Glomerular endothelial cell (primary cell): Measurements from ENCODE around the gene GPR37L1. TPM values are rescaled to one million over a fixed set of nuclear protein-coding genes. Genes with fewer than 3 reads are reported as not detected.

Source experiments
- DNase-seq: peaks from one replicate; pipeline ENCODE4 v3.0.0-alpha.2; 2011; ENCODE audit warnings: low read depth, low spot score; ENCODE audit errors: extremely low read depth
- total RNA-seq: library from RNA; depleted of rRNA; stranded (reverse); fragments of >200 nt; gene quantifications from 2 replicates; pipeline ENCODE4 v1.2.3, GENCODE V29; 2015

GPR37L1 gene, protein sequence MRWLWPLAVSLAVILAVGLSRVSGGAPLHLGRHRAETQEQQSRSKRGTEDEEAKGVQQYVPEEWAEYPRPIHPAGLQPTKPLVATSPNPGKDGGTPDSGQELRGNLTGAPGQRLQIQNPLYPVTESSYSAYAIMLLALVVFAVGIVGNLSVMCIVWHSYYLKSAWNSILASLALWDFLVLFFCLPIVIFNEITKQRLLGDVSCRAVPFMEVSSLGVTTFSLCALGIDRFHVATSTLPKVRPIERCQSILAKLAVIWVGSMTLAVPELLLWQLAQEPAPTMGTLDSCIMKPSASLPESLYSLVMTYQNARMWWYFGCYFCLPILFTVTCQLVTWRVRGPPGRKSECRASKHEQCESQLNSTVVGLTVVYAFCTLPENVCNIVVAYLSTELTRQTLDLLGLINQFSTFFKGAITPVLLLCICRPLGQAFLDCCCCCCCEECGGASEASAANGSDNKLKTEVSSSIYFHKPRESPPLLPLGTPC
- total RNA-seq: 0.06 TPM in 1 of 2 replicates, not detected in the other

DNA sequence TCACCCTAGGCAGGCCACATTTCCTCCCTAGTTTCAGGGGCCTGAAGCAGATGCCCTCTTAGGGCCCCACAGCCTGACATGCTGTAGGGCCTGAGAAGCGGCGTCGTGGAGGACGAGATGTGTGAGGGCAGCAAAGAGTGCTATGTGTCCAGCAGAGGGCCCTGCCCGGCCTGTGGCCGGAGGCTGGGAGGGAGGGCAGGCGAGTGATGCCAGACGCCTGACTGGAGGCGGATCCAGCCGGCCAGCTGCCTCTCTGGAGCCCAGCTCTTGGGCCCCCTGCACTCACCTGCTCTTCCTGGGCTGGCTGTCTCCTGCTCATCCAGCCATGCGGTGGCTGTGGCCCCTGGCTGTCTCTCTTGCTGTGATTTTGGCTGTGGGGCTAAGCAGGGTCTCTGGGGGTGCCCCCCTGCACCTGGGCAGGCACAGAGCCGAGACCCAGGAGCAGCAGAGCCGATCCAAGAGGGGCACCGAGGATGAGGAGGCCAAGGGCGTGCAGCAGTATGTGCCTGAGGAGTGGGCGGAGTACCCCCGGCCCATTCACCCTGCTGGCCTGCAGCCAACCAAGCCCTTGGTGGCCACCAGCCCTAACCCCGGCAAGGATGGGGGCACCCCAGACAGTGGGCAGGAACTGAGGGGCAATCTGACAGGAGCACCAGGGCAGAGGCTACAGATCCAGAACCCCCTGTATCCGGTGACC lies at the start of gene GPR37L1:
GPR37L1 (plus strand) TSS at position 279 of the 697 bp plus-strand sequence; CDS start at position 326, 47 bp downstream.
- no peak for DNase-seq

DNA sequence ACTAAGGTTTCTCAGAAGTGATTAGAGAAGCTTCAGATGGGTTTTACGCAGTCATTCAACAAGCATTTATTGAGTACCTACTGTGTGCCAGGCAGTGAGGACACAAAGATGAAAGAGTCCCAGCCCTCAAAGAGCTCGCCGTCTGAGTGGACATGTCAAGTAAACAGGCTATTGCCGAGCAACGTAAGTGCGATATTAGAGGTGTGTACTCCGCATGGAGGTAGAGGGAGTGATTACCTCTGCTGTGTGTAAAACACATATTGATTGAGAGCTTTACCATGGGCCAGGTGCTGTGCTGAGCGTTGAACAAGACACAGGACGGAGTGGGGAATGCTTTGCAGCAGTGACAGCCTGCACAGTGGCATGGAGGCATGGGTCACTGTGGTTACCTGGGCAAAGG lies 49.5 kb upstream of the GPR37L1 start:
- DNase-seq: no peak

DNA sequence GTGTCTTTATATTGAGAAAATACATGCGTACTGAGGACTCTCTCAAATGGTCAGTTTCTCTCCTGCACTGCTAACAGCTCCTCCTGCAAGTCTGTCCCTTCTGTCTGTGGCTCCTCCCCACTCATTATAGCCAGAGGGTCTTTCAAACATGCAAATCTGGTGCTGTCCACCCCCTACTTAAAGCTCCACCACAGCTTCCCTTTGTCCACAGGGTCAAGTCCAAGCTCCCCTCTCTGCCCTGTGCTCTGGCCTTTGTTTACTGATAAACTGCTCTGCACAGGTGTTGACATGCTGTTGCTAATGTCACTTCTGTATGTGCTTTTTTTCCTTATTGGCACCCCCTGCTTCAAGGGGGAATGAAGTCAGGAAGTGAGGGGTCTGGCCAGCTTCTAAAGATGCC lies 47.7 kb upstream of the GPR37L1 start:
- no peak for DNase-seq

DNA sequence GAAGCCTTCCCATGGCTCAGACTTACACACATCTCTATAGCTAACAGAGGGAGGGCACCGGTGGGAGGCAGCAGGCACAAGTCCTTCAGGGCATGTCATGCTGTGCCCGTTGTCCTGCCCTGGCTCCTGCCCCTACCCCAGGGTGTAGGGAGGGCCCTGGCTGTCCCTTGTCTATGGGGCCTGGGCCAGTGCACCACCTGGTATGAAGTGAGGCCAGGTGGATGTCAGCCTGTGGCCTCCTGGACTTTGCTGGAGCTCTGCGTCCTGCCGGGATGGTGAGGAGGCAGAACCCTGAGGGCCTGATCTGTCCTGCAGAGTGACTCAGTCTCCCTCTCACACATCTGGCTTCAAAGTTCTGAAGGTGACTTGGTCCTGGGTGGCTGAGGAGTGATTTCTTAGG lies 47.3 kb upstream of the GPR37L1 start:
- no peak for DNase-seq

DNA sequence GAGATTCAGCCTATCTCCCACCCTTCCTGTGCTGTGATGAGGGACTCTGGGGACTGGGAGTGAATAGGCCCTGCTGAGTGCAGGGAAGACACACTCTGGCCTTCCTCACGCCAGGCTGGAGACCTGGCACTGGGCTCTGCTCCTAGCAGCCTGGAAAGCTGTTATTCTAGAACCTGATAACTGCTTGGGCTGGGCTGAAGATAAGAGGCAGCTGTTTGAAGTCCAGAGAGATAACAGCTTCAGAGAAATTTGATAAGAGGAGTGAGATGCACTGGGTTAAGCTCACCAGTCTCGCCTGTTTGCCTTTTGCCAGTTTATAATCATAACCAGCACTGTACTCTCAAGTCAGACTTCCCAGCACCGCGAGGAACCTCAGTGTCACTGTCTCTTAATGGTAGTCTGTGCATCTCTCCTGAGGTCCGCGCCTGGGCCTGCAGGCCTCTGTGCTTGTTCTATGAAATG lies 46.6 kb upstream of the GPR37L1 start:
- no peak for DNase-seq

DNA sequence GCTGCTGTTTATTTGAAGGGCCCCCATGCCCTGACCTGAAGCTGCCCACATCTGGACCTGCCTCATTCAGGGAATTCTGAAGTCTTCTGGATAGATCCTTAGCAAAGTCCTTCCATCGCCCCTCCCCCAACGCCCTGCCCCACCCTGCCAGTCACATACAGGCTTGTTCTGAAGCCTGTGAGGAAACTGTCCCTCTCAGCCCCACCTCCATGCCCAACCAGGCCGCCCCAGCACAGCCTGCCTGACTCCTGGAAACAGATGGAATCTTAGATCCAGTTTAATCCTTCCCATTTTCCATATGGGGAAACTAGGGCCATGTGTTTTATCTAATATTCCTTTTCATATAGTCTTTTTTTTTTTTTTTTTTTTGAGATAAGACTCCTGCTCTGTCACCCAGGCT lies 44.5 kb upstream of the GPR37L1 start:
- no peak for DNase-seq

DNA sequence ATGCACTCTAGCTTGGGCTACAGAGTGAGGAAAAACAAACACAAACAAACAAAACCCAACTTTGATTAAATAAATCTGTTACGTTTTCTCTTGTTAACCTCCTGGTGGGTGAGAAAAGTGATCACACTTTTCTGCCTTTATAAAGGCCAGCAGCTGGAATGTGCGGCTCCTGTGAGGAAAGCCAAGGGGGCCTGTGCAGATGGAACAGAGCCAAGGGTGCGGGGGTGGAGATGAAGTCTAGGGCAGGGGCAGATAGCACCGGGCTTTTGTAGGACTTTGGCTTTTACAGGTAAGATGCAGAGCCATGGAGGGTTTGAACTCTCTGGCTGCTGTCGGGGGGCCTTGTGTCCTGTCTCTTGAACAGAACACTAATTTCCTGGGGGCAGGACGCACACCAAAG lies 40.7 kb upstream of the GPR37L1 start:
- no peak for DNase-seq

DNA sequence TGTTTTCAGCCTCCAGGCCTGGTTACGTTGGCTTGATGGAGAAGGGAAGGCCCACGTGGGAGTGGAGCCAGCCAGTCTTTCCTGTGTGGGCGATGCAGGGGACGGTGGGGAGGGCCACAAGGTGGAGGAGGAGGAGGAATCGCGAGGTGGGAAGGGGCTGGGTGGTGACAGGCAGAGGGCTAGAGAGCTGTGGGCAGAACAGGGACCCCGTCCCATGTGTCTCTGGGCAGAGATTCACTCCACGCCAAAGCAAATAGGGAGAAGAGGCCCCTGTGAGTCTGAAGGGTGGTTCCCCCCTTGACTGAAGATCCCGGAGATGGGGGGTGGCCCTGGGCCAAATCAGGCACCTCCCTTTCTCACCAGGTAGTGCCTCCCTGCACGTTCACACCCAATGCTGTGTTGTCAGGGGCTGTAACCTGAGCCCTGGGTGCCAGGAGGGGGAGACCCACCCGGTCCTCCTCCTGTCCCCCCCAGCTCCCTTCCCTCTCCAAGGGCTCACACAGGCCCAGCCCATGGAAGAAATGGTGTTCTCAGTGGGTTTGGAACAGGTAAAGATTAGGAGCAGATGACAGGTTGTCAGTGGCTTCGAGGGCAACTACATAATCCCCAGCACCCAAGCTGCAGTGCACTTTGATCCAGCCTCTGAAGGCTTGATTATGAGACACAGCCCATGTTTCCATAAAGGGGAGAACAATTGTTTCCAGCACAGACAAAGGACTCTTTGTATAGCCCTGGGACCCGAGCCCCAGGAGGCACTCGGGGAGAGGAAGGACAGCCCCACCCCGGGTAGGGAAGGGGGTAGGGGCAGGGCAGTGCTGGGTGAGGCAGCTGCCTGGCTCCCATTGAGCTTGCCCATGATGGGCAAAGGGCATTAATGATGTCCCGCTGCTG lies 37.7 kb upstream of the GPR37L1 start:
- no peak for DNase-seq

DNA sequence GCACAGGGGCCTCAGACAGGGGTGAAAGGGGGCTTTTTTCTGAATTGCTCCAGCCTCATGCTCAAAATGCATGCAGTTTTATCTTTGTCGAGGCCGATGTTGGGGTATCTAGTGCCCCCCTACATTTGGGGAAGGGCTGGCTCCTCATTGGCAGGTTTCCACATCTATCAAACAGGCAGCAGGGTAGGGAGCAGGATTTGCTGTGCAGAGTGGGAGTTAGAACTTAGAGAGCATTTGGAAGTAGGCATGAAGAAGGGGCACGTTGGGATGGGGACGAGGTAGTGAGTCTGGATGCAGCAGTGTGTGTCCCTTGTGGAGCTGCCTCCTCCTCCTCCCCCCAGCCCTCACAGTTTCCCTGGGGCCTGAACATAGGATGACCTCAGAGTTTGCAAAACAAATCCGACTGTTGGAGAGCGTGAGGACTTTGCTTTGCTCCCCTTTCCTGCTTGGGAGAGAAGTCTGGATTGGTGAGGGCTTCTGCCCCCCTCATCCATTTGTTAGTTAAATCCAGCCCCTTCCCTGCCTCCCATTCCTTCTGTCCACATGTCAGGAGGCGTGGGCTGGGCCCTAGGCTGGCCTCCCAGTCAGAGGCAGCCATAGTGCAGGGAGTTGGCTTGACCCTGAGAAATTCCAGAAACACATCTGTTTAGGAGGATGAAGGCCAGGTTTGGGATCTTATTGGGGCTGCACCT lies 36.9 kb upstream of the GPR37L1 start:
- no peak for DNase-seq

DNA sequence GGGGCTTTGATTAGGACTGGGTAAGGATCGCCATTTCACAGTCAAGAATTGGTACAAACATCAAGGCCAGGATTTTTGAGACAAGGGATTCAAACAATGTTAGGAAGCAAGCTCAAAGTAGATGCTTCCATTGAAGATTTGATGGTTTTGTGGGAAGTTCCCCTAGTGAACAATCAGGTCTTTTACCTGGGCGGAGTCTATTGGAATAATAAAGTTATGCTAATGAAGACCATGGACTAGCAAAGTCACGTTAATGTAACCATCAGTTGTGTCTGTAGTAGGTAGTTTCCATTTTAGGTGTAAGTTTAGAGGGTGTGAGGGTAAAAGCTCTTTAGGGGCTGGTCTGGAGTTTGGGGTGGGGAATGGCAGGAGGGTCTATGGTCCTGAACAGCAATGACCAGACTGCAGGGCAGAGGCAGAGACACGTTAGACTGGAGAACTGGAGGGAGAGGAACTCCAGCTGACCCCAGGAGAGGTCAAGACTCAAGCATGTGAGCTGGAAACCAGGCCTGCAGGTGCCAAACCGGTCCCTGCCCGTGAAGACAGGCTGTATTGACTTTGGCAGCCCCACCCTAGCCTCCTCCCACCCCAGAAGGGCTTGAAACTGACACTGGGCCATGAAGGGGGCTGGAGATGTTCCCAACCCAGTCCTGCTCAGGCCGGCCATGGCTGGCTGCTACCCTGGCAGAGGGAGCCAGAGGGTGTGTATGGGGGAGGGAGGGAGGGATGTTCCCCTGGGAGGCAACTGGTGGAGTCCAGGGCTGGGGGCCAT lies 36.0 kb upstream of the GPR37L1 start:
- no peak for DNase-seq

DNA sequence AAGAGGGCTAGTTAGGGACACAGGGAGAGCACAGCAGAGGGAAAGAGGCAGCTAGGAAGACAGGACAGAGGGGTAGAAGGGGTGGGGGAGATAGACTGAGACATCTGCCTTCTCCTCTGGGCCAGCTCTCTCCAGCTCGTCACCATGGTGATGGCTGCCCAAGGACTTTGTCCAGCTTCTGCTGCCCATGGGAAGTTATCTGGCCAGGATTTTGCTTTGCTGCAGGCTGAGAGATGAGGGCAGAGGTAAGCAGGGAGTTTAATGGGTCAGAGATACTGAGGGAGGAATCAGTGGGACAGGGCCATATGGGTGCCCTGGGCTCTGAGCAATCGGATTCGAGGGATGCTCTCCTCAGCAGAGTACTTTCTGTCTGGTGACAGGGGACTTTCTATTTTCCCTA lies 34.5 kb upstream of the GPR37L1 start:
- no peak for DNase-seq

DNA sequence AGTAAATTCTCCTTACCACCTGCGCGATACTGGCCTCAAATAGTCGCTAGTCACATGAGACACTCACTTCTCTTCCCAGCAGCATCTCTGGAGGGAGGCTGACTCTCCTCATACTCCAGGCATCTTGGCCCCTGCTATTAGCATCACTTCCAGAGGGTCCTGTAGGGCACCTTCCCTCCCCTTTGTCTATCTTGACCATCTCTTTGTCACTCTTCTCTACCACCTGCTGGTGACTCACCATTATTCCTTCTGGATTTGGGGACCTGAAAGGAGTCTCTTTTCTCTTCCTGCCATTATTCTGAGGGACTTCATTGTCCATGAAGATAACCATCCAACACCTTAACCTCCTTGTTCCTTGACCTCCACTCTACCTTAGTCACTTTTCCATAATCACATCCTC lies 31.7 kb upstream of the GPR37L1 start:
- no peak for DNase-seq

DNA sequence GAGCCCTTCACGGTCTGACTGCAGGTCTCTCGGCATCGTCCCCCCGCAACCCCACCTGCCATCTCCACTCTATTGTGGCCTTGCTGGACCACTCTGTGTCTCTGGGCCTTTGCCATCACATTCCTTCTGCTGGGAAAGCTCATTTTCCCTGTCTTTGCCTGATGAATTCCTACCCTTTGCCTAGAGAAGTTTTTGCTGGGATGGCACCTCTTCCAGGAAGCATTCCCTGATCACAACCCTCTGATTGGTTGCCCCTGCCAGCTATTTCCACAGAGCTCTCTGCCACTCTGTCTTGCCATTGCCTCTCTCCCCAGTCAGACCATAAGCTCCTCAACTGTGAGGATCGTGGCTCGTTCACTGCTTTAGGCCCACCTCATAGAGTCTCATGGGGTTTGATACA lies 28.9 kb upstream of the GPR37L1 start:
- DNase-seq: no peak

DNA sequence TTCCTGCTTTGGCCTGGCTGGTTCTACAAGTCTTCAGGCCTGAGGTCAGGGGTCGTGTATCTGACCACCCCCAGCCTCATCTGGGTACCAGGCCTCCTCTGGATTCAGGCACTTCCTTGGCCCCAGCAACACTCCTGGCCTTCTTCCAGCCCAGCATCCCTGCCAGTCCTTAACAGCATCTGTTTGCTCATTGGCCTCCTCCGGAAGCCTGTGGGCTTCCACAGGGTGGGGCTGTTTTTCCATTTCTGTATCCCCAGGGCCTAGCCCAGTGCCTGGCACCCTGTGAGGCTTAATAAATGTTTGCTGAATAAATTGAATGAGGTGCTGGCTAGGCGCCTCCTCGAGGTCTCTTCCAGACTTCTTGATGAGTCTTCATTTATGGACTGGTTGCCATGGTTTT lies 21.5 kb upstream of the GPR37L1 start:
- no peak for DNase-seq

DNA sequence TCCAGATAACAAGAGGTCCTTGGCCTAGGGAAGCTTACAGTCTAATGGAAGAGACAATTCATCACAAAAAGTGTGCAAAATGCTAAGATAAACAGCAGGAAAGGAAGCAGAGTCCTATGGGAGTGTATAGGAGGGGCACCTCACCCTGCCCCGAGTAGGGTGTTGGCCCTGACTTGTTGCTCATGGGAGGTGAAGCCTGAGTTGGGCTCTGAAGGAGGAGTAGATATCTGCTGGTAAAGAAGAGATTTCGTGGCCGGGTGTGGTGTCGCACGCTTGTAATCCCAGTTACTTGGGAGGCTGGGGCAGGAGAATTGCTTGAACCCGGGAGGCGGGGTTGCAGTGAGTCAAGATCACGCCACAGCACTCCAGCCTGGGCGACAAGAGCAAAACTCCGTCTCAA lies 18.6 kb upstream of the GPR37L1 start:
- no peak for DNase-seq

DNA sequence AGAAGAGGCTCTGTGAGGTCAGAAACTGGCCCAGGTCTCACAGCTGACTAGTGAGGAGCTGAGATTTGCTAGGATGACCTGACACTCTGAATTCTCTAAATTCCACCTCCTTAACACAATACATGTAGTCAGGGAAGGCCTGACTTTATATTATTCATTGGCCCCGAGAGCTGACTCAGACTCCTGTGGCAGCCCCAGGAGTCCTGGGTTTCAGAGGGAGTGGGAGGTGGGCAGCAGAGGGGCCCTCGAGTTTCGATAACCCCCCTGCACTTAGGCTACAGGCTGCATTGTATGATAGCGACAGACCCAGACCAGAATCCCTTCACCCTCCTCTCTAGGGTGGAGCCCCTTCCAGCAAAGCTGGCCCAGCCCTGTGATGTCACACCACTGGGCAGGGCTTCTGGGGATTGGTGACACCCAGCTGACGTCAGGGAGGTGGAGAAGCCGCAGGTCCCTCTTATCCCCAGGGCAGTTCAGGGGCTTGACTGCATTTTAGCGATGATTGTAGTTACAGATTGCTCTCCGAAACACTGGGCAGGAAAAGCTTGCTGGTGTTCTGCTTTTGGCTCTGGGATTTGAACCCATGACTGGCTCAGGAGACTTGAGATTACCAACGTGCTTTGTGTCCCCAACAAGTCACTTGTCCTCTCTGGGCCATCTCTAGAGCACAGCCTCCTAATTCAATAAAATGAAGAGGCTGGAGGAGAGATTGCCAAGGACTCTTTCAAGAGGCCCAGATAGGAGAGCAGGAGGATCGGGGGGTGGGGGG lies 17.0 kb upstream of the GPR37L1 start:
- DNase-seq: no peak

DNA sequence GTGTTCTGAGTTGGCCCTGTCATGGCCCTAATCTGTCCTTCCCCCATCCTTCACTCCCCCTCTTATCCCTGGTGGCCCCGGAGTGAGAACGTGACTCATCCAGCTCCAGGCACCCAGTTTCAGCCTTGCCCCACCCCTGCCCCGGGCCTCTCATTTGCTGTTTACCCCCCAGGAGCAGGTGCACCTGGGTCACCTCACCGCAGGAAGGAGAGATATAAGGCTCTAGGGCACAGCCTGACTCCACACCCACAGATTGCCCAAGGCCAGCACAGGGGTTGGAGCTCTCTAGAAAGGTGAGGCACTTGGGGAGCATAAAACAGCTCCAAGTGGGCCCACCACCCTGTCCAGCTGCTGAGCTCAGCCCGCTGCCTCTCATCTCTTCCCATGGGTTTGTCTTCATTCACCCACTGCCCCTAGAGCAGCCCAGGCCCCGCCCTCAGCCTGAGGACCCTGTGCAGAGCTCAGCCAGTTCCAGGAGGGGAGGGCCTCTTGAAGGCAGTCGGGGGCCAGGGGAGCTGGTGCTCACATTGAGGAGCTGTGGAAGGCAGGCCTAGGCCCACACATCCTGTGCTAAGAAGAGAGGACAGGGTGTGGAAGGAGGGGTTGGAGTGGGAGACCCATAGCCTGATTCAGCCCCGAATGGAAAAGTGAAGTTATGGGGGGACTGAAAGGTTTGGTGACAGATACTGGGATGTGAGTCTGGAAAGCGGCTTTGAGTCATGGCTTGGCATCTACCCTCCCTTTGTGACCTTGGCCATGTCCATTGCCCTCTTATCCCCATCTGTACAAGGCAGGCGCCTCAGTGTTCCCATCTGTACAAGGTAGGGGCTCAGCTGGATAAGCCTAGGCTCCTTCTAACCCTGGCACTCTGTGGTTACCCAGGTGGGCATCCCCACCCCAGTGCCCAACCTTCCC lies 16.1 kb upstream of the GPR37L1 start:
- no peak for DNase-seq

DNA sequence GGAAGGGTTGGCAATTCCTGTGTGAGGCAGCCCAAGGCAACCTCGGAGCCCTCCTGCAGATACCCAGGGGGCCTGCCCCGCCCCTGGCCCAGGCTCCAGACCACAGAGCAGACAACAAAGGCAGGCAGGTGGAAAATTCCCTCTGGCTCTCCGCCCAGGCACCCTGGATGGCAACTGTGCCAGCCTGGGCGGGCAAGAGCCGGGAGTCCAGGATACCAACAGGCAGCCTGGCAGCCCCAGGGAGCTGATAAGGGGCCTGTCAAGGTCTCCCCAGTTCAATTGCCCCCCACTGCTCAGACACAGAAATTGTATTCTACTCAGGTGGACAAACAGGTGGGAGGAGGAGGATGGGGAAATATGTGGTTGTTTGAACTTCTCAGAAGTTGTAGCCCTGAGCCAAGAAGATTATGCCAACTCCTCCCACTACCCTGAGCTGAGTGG lies 15.4 kb upstream of the GPR37L1 start:
- DNase-seq: no peak
